DND-41 (cell line): ENCODE results near the gene SCAMP1.
"Not testable (repeated sequence)": the region's sequence is repeated elsewhere in the genome, so short reads cannot be mapped to it uniquely, and the experiment has no call there.

Source experiments
- ATAC-seq: fragments of 200-7000 bp; cut with Tn5 transposase; 3 replicates; pipeline ENCODE4 v1.9.1; 2021; ENCODE audit warnings: low read depth; ENCODE audit not compliant: insufficient read depth
- DNase-seq: peaks from one replicate; pipeline ENCODE4 v3.0.0-alpha.2; 2020
- H2AFZ ChIP-seq: 2 replicates; pipeline ENCODE4 v1.6.0; 2012; ENCODE audit warnings: low read depth, low read length
- H3K27ac ChIP-seq: 2 replicates; pipeline ENCODE4 v1.5.1; 2012; ENCODE audit warnings: low read length, inconsistent platforms
- H3K27me3 ChIP-seq: fragments of 200-600 bp; sonication (generic); 2 replicates; pipeline ENCODE4 v1.6.0; 2012; ENCODE audit warnings: low read length, mild to moderate bottlenecking, inconsistent platforms; ENCODE audit not compliant: insufficient read depth, poor library complexity
- H3K36me3 ChIP-seq: 2 replicates; pipeline ENCODE4 v1.5.1; 2012; ENCODE audit warnings: low read length, inconsistent platforms; ENCODE audit not compliant: insufficient read depth
- H3K4me1 ChIP-seq: 2 replicates; pipeline ENCODE4 v1.5.1; 2012; ENCODE audit warnings: mild to moderate bottlenecking, low read length; ENCODE audit not compliant: insufficient read depth
- H3K4me2 ChIP-seq: 2 replicates; pipeline ENCODE4 v1.6.0; 2012; ENCODE audit warnings: mild to moderate bottlenecking, moderate library complexity, low read length, inconsistent platforms; ENCODE audit not compliant: insufficient read depth
- H3K4me3 ChIP-seq, 2 experiments: fragments of 200-600 bp in 1 of 2; shearing (Covaris generic) in 1 of 2; 2 replicates each; pipeline ENCODE4 v1.5.1; 2012 to 2016; ENCODE audit warnings: inconsistent platforms in 2 of 2, low read length in 2 of 2, mild to moderate bottlenecking in 2 of 2, low read depth in 1 of 2, moderate library complexity in 1 of 2
- H3K79me2 ChIP-seq: 2 replicates; pipeline ENCODE4 v1.6.0; 2012; ENCODE audit warnings: low read length, inconsistent platforms; ENCODE audit not compliant: insufficient read depth
- H3K9ac ChIP-seq: 2 replicates; pipeline ENCODE4 v1.6.0; 2012; ENCODE audit warnings: low read depth, mild to moderate bottlenecking, inconsistent platforms, low read length, moderate library complexity
- H3K9me3 ChIP-seq: 2 replicates; pipeline ENCODE4 v1.5.1; 2012; ENCODE audit warnings: low read length, moderate library complexity, mild to moderate bottlenecking, inconsistent platforms; ENCODE audit not compliant: insufficient read depth, severe bottlenecking
- H4K20me1 ChIP-seq: 2 replicates; pipeline ENCODE4 v1.6.0; 2012; ENCODE audit warnings: low read length; ENCODE audit not compliant: insufficient read depth
- CTCF ChIP-seq: IDR thresholded peaks from 2 replicates; pipeline ENCODE4 v1.5.1; 2012; ENCODE audit warnings: borderline replicate concordance, low read length, moderate library complexity, mild to moderate bottlenecking; ENCODE audit not compliant: poor library complexity, severe bottlenecking; ENCODE audit errors: extremely low read depth
- EZH2 ChIP-seq: IDR thresholded peaks from 3 replicates; pipeline ENCODE4 v1.6.1; 2012; ENCODE audit warnings: borderline replicate concordance, low read depth, mild to moderate bottlenecking, moderate library complexity, low read length, inconsistent platforms; ENCODE audit not compliant: severe bottlenecking

The SCAMP1 gene

GRCh38 chr5:78430866-78431265, 70.4 kb downstream of the SCAMP1 start:
- DNase-seq (no peak), ATAC-seq (no peak)
- TF ChIP-seq EZH2 (no peak), CTCF (no peak)

GRCh38 chr5:78433972-78434371, 73.6 kb downstream of the SCAMP1 start:
- Histone ChIP-seq H2AFZ (no peak overlapping the region), H3K27me3 (no peaks in the 10 kb centered on the region), H3K4me1 (no peaks in the 10 kb centered on the region), H3K4me2 (no peak overlapping the region), H3K9ac (no peak overlapping the region), H3K27ac (no peak overlapping the region), H3K4me3 (no peak overlapping the region), H3K79me2 (no peaks in the 10 kb centered on the region), H3K9me3 (no peaks in the 10 kb centered on the region), H3K36me3 (peaks cover 8% of the 10 kb centered on the region; the same call in 1 of the 2 replicates), H4K20me1 (no peaks in the 10 kb centered on the region)
- TF ChIP-seq CTCF (no peak), EZH2 (no peak)
- DNase-seq (no peak), ATAC-seq (no peak)

More at GRCh38 chr5:78430866-78431265, 70.4 kb downstream of the SCAMP1 start:
- H3K9ac ChIP-seq: no peak overlapping the region
- no peak overlapping the region for H3K4me2 ChIP-seq
- no peak overlapping the region for H3K4me3 ChIP-seq
- peaks cover 14% of the 10 kb centered on the region; the same call in 1 of the 2 replicates for H3K36me3 ChIP-seq
- no peaks in the 10 kb centered on the region for H3K79me2 ChIP-seq
- H3K9me3 ChIP-seq: no peaks in the 10 kb centered on the region
- H3K27me3 ChIP-seq: no peaks in the 10 kb centered on the region
- no peaks in the 10 kb centered on the region for H4K20me1 ChIP-seq
- no peaks in the 10 kb centered on the region for H3K4me1 ChIP-seq
- no peak overlapping the region for H3K27ac ChIP-seq
- H2AFZ ChIP-seq: no peak overlapping the region

GRCh38 chr5:78447775-78448424, 87.5 kb downstream of the SCAMP1 start:
- no peaks in the 10 kb centered on the region for H3K79me2 ChIP-seq
- H3K36me3 ChIP-seq: no peaks in the 10 kb centered on the region; the same call in 1 of the 2 replicates
- H3K9me3 ChIP-seq: no peaks in the 10 kb centered on the region
- no peak overlapping the region for H3K9ac ChIP-seq
- H3K4me2 ChIP-seq: no peak overlapping the region
- no peaks in the 10 kb centered on the region for H3K27me3 ChIP-seq
- H4K20me1 ChIP-seq: no peaks in the 10 kb centered on the region
- DNase-seq (no peak), ATAC-seq (no peak)
- no peaks in the 10 kb centered on the region for H3K4me1 ChIP-seq
- H2AFZ ChIP-seq: no peak overlapping the region
- H3K27ac ChIP-seq: no peak overlapping the region
- TF ChIP-seq EZH2 (no peak), CTCF (no peak)
- no peak overlapping the region for H3K4me3 ChIP-seq

- no peak overlapping the region for H3K9ac ChIP-seq
- no peaks in the 10 kb centered on the region for H3K79me2 ChIP-seq
- H3K36me3 ChIP-seq: no peaks in the 10 kb centered on the region; the same call in 1 of the 2 replicates
- no peak for DNase-seq
- no peak for TF ChIP-seq CTCF
- TF ChIP-seq EZH2: no peak
- ATAC-seq: no peak
- H3K4me1 ChIP-seq: no peaks in the 10 kb centered on the region
- no peak overlapping the region for H2AFZ ChIP-seq
- H3K27ac ChIP-seq: no peak overlapping the region
- H3K9me3 ChIP-seq: no peaks in the 10 kb centered on the region
- no peak overlapping the region for H3K4me3 ChIP-seq
- no peaks in the 10 kb centered on the region for H4K20me1 ChIP-seq
- H3K4me2 ChIP-seq: no peak overlapping the region
- H3K27me3 ChIP-seq: no peaks in the 10 kb centered on the region
These were observed 88.7 kb downstream of the SCAMP1 start for GRCh38 chr5:78449103-78449502.

GRCh38 chr5:78457507-78457906, 97.1 kb downstream of the SCAMP1 start:
- not testable (repeated sequence) for H3K4me2 ChIP-seq, H3K9me3 ChIP-seq, H4K20me1 ChIP-seq, DNase-seq, H2AFZ ChIP-seq, H3K27me3 ChIP-seq, H3K36me3 ChIP-seq, ATAC-seq, H3K4me1 ChIP-seq, H3K27ac ChIP-seq, H3K79me2 ChIP-seq, H3K4me3 ChIP-seq, H3K9ac ChIP-seq
